OCI-M1 (cell line): ENCODE measurements around the gene TMEM259.
A peak's percentile ranks its signal among the peaks of the same experiment; 100 is the strongest.

ENCODE experiments used
- DNase-seq: peaks from one replicate; lab custom pipeline; 2025; lab: John Stamatoyannopoulos, UW

Gene TMEM259

DNA sequence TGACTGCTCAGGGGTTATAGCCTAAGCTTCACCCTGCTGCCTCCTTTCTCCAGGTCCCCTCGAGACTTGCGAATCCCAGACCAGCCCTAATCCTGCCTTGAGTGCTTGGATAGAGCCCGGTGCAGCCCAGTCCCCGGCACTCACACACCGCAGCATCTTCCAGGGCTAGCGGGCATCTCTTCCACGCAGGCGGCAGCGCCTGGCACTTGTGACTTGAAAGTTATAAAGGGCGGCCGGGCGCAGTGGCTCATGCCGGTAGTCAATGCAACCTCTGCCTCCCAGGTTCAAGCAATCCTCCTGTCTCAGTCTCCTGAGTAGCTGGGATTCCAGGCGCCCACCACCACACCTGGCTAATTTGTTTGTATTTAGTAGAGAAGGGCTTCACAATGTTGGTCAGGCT lies 34.8 kb downstream of the TMEM259 start:
- DNase-seq, result no peak

DNA sequence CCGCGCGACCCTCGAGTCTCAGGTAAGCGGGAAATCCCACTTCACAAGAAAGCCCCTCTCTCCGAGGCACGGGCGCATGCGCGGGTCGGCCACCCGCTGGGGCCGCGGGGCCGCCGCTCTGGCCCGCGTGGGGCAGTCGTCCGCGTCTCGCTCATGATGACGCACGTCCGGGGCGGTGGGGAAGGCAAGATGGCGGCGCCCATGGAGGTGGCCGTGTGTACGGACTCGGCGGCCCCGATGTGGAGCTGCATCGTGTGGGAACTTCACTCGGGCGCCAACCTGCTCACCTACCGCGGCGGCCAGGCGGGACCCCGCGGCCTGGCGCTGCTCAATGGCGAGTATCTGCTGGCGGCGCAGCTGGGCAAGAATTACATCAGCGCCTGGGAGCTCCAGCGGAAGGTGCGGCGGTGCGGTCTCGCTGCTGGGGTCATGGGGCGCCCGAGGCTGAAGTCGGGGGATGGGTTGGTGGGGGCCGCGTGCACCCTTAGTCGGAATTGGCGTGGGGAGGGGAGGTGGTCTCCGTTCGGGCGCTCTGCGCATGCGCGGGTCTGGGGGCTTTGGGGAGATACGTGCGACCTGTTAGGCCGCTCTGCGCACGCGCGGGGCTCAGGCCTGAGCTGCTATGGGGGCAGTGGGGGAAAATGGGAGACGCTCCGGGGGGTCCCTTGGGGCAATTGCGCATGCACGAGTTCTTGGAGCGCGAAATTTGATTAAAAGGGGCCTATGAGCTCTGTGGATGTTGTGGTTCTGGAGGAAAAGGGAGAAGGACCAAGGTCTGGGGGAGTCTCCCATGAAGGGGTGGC lies 36.6 kb downstream of the TMEM259 start, which contains the start of gene WDR18:
WDR18 (plus strand) TSS at position 181 of the 803 bp plus-strand sequence; CDS start at position 190, 9 bp downstream.
- peak; percentile 90 for DNase-seq

DNA sequence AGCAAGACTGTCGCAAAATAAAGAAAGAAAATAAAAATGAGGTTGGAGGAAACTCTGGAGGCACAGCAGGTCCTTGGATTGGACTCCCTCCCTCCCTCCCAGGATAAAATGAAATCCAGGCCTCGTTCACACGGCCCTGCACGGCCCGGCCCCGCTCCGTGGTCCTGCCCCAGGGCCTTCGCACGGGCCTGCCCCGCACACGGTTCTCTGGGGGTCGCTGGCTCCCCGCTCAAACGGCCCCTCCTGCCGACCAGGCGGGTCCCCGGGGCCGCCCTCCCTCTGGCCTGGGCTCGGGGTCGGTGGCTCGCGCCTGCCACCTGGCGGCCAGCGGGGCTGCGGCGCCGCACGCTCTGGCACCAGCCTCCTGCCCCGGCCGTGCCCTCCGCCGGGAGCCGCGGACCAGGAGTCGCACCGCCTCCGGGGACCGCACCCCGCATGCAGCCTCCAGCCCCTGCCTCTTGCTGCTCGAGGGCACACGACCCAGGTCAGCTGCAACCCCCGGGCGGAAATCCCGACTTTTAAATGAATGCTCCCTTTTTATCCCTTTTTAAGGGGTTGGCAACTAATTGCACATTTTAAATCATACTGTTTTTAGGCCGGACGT lies 38.3 kb downstream of the TMEM259 start:
- peak; percentile 75 for DNase-seq

DNA sequence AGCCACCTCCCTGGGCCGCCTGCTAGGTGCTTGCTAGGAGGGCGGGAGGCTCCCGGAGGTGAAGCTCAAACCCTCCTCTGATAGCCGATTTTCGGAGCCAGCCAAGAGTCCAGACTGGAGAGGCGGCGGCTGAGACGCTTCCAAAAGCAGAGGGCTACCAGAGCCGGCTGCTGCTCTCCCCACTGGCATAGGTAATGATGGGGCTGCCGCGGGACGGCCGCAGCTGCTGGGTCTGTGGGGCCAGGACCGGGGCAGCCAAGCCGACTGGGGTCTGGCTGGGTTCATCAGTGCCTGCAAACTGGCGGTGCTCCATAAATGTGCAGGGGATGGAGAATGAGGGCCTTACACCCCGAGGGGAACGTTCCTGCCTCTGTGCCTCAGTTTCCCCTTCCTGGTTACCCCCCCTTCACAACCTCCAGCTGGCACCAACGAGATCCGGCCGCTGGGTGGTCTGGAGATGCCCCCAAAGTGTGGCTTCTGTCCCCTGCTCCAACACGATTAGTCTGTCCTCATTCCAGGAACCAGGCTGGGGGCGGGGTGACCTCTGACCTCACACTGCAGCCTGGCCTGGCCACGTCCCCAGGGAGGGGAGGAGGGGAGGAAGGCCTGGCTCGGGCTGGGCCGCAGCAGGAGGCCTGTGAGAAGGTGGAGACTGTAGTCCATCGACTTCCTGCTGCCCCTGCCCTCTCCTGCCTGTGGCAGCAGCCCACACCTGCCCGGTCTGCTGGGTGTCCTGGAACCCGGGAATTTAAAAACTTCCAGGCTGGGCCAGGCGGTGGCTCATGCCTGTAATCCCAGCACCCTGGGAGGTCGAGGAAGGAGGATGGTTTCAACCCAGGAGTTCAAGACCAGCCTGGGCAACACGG lies 40.6 kb downstream of the TMEM259 start:
- peak; percentile 54 for DNase-seq

DNA sequence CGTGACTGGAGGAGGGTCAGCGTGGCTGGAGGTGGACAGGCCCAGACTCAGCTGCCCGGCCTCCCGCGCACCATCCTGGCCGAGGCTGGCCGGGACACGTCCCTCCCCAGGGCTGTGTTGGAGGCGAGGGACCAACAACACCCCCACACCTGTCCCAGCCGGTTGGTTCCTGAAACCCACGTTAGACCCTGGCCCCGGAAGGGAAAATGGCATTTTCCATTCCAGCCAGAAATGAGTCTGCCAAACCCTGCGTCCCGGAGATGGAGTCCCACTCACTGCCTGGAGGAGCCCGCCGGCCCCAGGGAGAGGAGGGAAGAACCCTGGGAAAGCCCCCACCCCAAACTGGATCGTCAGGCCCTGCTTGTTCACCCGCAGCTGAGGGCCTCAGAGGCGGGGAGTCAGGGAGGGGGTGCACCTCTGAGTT lies 41.6 kb downstream of the TMEM259 start:
- DNase-seq, result no peak

DNA sequence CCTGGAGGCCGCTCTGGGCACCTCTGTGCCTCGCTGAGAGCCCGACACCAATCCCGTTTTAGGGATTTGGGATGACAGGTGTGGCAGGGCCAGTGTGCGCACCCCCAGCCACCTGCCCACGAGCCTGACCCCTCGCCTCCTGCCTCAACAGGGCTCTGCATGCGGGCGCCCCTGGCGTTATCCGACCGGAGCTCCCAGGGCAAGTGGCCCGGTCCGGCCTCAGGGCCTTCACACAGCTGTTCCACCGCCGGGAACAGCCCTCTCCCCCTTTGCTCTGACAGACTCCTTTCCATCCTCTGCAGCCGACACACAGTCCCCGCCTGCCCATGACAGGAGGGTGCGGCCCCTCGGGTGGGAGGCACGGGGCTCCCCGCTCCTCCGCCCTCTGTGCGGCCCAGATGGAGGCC lies 43.9 kb downstream of the TMEM259 start:
- no peak for DNase-seq

DNA sequence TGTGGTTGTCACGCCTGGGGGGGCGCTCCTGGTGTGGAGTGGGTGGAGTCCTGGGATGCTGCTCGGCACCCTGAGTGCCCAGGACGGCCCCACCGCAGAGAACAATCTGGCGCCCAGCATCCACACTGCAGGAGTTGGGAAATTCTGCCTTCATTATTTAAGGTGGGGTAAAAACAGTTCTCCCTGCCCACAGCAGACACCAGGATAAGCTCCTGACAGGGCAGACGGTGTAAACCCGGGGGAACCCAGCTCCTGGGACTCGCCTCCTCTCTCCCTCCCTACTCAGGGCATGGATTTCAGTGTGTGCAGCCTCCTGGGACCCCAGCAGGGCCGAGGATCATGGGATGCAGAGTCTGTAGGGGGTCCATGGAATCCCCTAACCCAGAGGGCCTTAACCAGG lies 44.4 kb downstream of the TMEM259 start:
- DNase-seq, result no peak

DNA sequence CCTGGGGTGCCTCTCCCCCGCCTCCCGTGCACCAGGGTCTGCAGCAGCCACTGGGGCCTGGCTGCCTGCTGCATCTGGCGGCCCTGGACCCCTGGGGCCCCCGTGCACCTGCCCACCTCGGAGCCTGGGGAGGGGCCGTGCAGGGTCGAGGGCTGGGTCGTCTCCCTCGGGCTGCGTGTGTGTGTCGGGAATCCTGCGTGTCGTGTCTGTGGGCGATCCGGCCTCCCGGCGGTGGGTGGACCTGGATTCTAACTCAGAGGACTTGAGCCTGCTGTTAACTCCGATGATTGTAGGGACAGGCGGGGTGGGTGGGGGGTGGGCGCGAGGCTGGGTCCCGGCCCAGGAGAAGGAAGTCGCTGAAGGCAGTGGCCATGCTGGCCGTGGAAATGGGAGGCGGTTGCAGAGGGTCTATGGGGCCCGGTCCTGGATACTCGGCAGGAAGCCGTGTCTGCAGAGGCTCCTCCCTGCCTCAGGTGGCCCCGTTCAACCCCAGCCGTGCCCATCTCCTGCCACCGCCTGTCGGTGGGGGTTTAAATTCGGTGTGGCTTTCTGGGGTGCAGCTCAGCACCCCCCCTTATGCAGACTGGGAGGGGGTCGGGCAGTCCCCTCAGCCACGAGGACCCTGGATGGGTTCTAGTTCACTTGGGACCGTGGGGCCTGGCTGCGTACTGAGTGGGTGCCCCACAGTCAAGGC lies 46.2 kb downstream of the TMEM259 start:
- DNase-seq, result no peak

DNA sequence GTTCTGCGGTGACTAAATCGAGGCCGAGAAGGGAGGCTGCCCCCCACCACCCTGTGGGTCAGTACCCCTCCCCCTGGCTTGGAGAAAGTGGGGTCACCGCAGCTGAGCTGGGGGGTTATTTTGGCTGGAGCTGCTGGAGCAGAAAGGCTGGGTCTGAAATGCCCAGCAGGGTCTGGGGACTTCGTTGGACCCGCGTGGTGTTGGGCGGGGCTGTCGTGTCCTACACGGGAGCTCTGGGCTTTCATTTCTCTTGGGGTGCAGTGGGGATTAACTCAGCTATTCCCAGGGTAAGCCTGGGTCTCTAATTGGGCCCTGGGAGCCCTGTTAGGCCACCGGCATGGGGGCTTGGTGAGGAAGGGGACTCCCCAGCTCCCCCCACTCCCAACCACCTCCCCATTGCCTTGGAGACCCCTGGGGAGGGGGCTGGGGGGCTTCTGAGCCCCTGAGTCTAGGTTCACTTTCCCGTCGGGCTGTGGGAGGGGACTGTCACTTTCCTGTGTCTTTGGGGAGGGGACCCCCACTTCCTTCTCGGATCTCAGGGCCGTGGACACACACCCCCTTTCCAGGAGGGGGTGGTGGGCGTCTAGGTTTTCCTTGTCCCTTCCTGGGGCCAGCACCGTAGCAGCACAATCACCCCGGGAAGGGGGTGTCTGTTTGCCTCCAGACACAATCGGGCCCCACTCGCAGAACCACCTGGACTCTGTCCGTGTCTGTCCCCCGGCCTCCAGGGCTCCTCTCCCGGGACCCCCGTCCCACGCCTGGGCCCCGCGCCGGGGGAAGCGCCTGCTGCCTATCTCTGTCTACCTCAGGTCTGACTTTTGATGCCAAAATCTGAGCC lies 47.0 kb downstream of the TMEM259 start:
- DNase-seq, result no peak

DNA sequence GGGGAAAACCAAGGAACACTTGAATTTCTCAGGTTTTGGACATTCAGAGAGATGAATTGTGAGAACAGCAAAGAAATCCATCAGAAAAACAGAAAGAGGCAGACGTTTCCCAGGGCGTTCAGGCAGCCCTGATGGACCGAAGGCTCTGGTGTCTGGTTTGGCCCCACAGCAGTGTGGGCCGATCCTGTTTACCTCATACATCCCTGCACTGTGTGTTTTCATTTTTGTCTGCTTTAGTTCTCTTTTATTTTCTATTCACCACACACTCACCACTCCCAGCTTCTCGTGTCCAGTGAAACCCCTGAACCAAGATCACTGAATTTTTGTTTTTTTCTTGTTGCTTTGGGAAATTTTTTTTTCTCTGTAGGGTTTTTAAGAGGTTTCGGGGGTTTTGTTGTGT lies 48.6 kb downstream of the TMEM259 start:
- DNase-seq, result no peak

DNA sequence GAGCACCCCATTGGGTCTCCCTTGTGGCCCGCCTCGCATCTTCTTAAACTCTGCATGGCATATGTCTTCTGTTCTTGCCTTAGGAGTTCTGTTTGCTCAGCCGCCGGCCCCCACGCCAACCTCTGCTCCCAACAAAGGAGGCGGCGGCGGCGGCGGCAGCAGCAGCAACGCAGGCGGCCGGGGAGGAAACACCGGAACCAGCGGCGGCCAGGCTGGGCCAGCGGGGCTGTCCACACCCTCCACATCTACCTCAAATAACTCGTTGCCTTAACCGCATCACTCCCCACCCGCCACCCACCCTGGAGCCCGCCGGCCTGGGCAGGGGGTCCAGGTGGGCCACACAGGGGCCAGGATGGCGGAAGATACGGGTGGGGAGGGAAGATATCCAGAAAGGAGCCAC lies 49.1 kb downstream of the TMEM259 start:
- DNase-seq, result no peak

DNA sequence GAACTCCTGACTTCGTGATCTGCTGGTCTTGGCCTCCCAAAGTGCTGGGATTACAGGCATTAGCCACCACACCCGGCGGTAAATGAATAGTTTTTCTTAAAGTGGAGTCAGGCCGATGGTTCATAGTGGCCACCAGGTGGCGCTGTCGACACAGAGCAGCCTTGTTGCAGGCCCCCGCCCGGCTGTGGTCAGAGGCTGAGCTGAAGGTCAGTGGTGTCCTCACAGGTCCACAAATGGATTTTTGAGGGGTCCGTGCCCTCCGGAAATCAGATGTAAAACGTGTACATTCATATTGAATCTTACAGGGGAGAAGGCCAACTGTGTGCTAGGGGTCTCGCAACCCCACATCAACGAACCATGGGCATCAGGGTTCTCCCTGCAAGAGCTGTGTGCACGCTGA lies 50.2 kb downstream of the TMEM259 start:
- DNase-seq, result peak; percentile 50

DNA sequence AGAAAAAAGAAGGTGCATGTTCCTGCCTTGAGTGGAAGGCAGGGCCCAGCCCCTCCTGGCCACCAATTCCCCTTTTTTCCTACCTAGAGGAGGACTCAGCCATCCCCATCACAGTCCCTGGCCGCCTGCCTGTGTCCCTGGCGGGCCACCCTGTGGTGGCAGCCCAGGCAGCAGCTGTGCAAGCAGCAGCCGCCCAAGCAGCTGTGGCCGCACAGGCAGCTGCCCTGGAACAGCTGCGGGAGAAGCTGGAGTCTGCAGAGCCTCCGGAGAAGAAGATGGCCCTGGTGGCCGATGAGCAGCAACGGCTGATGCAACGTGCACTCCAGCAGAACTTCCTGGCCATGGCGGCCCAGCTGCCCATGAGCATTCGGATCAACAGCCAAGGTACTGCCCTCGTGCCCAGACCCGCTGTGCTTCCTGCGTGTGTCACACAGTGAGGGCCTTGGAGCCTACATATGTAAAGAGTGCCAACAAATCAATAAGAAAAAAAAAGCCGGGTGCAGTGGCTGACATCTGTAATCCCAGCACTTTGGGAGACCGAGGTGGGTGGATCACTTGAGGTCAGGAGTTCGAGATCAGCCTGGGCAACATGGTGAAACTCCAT lies 54.3 kb downstream of the TMEM259 start:
- no peak for DNase-seq

DNA sequence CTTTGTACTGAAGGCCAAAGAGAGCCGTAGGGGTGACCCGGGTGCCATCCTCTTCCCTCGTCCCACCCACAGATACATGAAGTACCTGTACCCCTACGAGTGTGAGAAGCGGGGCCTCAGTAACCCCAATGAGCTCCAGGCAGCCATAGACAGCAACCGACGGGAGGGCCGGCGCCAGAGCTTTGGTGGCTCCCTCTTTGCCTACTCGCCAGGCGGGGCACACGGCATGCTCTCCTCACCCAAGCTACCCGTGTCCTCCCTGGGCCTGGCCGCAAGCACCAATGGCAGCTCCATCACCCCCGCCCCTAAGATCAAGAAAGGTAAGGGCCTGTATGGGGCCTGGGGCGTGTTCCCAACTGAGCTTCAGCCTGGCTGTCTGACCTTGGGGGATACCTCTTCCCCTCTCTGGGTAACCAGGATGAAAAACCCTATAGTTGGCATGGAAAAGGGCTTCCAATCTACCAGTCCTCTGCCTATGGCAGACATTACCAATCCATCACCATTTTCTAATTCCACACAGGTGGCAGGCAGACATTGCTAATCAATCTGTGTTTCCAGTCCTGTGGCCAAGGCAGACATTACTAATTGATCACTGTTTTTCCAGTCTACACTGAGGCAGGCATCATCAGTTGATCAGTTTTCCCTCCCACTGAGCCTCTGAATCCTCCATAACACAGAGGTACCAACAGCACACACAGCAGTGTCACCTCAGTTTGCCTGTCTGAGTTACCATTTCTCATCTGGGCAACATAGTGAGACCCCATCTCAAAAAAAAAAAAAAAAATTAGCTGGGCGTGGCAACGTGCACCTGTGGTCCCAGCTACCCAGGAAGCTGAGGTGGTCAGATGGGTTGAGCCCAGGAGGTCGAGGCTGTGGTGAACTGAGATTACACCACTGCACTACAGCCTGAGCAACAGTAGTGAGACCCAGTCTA lies 55.9 kb downstream of the TMEM259 start:
- DNase-seq, result peak; percentile 1

DNA sequence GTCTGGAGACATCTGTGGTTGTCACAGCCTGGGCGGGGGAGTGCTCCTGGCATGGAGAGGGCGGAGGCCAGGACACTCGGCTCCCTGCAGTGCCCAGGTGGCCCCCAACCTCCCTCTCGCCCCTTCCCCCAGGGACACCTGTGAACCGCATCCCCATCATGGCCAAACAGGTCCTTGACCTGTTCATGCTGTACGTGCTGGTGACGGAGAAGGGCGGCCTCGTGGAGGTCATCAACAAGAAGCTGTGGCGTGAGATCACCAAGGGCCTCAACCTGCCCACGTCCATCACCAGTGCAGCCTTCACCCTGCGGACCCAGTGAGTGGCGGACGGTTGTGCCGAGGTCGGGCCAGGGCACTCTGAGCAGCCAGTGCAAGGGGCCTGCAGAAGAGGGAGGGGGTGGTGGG lies 56.8 kb downstream of the TMEM259 start:
- no peak for DNase-seq

DNA sequence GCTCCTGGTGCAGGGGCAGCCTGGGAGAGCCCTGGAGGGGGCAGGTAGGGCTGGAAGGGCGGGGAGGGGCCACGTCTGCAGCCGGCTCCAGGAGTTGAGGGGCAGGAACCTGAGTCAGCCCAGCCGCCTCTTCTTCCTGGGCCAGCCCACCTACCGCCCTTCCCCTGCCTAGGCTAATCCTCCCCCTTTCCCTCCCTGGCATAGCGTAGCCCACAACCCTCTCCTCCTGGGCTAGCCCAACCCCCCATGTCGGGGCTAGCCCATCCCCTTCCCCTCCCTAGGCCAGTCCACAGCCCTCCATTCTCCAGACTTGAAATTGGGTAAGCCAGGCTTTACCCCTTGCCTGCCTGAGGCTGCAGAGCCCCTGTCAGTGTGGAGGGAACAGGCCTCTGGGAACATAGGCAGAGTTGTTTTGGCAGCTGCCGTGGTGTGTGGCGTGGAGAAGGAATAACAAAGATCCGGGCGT lies 57.4 kb downstream of the TMEM259 start:
- DNase-seq, result no peak

DNA sequence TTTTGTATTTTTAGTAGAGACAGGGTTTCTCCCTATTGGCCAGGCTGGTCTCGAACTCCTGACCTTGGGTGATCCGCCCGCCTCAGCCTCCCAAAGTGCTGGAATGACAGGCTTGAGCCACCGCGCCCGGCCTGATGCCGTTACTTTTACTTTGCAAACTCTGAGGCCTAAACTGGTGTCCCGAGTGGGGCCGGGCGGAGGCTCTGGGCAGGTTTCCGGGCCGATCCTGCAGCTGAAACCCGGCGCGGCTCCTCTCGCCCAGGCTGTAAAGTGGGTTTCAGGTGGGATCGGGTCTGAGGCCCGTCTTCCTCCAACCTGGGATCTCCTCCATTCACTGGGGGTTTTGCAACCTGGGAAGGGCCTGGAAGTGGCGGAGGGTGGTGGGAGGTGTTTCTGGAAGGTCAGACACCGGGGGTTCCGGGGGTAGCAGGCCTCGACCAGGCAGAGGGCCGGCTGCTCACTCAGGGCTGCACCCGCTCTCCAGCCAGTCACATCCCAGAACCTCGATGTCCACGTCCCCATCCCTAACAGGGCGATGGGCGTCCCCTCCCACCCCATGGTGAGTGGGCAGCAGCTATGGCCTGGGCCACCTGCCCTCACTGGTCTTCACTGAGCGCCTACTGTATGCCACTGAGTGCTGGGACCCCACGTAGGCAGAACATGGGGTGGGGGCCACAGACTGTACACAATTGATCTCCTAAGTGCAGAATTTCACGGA lies 58.1 kb downstream of the TMEM259 start:
- no peak for DNase-seq

DNA sequence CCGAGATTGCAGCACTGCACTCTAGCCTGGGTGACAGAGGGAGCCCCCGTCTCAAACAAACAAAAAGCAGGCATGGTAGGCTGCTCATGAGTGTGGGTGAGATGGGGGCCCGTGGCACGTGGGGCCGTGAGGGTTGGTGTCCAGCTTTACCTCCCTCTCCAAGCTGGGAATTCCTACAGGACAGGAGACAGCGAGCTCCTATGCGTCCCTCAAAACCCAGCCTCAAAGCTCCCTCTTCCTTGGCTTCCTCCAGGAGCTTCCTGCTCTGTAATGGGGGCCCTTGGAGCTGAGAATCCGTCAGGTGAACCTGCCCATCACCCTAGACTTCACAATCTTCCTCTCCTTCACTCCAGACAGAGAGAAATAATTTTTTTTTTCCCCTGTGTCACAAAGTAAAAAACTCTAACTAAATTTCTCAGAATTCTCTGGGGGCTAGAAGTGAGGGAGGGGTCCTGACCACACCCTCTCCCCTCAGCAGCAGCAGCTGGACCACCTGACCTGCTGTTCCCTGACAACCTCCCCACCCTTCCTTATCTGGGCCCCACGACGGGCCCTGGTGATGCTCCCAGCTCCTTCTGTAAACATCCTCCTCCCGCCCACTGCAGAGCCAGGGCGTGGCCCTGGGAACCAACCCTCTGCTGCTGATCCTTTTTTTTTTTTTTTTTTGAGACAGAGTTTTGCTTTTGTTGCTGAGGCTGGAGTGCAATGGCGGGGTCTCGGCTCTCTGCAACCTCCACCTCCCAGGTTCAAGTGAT lies 58.9 kb downstream of the TMEM259 start:
- DNase-seq, result peak; percentile 51
